Measurements from ENCODE around the gene CWC27.
"Not testable (repeated sequence)": the region's sequence is repeated elsewhere in the genome, so short reads cannot be mapped to it uniquely, and the experiment has no call there.

The CWC27 gene

GRCh38 chr5:64838803-64839202 lies 70.1 kb downstream of the CWC27 start:
- DNase-seq (ENCODE audit: low spot score), result no peak

GRCh38 chr5:64839936-64840335 lies 71.2 kb downstream of the CWC27 start:
- no peak for DNase-seq (ENCODE audit: low spot score)

- no peak for DNase-seq (ENCODE audit: low spot score)
These were observed 72.2 kb downstream of the CWC27 start for GRCh38 chr5:64840958-64841357.

- no peak for DNase-seq (ENCODE audit: low spot score)
These were observed 85.0 kb downstream of the CWC27 start for GRCh38 chr5:64853777-64854176.

GRCh38 chr5:64854855-64855254 lies 86.1 kb downstream of the CWC27 start:
- DNase-seq (ENCODE audit: low spot score), result no peak

- DNase-seq (ENCODE audit: low spot score), result no peak
These were observed 91.2 kb downstream of the CWC27 start for GRCh38 chr5:64859881-64860280.

GRCh38 chr5:64861281-64861680 lies 92.6 kb downstream of the CWC27 start:
- DNase-seq (ENCODE audit: low spot score), result no peak

GRCh38 chr5:64864171-64864570 lies 95.4 kb downstream of the CWC27 start:
- no peak for DNase-seq (ENCODE audit: low spot score)

- DNase-seq (ENCODE audit: low spot score), result no peak
These were observed 96.9 kb downstream of the CWC27 start for GRCh38 chr5:64865662-64866061.

- no peak for DNase-seq (ENCODE audit: low spot score)
These were observed 100.7 kb downstream of the CWC27 start for GRCh38 chr5:64869419-64869818.

GRCh38 chr5:64872044-64872443 lies 103.3 kb downstream of the CWC27 start:
- no peak for DNase-seq (ENCODE audit: low spot score)

GRCh38 chr5:64873441-64873840 lies 104.7 kb downstream of the CWC27 start:
- DNase-seq (ENCODE audit: low spot score), result no peak

GRCh38 chr5:64874753-64875152 lies 106.0 kb downstream of the CWC27 start:
- no peak for DNase-seq (ENCODE audit: low spot score)

GRCh38 chr5:64876203-64876602 lies 107.5 kb downstream of the CWC27 start:
- DNase-seq (ENCODE audit: low spot score), result no peak

- DNase-seq (ENCODE audit: low spot score), result no peak
These were observed 112.1 kb downstream of the CWC27 start for GRCh38 chr5:64880821-64881220.

GRCh38 chr5:64883912-64884311 lies 115.2 kb downstream of the CWC27 start:
- no peak for DNase-seq (ENCODE audit: low spot score)

- no peak for DNase-seq (ENCODE audit: low spot score)
These were observed 115.8 kb downstream of the CWC27 start for GRCh38 chr5:64884541-64884940.

GRCh38 chr5:64887910-64888309 lies 119.2 kb downstream of the CWC27 start:
- no peak for DNase-seq (ENCODE audit: low spot score)

GRCh38 chr5:64895748-64896147 lies 127.0 kb downstream of the CWC27 start:
- DNase-seq (ENCODE audit: low spot score), result no peak

GRCh38 chr5:64899838-64900237 lies 131.1 kb downstream of the CWC27 start:
- no peak for DNase-seq (ENCODE audit: low spot score)

- no peak for DNase-seq (ENCODE audit: low spot score)
These were observed 131.9 kb downstream of the CWC27 start for GRCh38 chr5:64900618-64901017.

- not testable (repeated sequence) for DNase-seq (ENCODE audit: low spot score)
These were observed 138.7 kb downstream of the CWC27 start for GRCh38 chr5:64907399-64907798.

GRCh38 chr5:64914396-64914795 lies 145.7 kb downstream of the CWC27 start:
- no peak for DNase-seq (ENCODE audit: low spot score)

- DNase-seq (ENCODE audit: low spot score), result no peak
These were observed 149.4 kb downstream of the CWC27 start for GRCh38 chr5:64918083-64918482.

GRCh38 chr5:64921386-64921785 lies 152.7 kb downstream of the CWC27 start:
- no peak for DNase-seq (ENCODE audit: low spot score)
